ENCODE measurements around the gene TMEM18. TPM values are rescaled to one million over a fixed set of nuclear protein-coding genes. Genes with fewer than 3 reads are reported as not detected.

Gene TMEM18
- total RNA-seq, 1 experiment from 2014 or later, result 30.7 TPM

- H3K56ac ChIP-seq (ENCODE audit: insufficient read length, low read depth, low read length), result no peak overlapping the region
Observed at GRCh38 chr2:719734-720133, 42.5 kb upstream of the TMEM18 start.

More at GRCh38 chr2:719734-720133, 42.5 kb upstream of the TMEM18 start:
- Mint-ChIP-seq H3K4me3 (no peak overlapping the region), H3K9me3 (no peaks in the 10 kb centered on the region; a peak in 2 of 5 replicates), H3K27me3 (ENCODE audit: low read depth) (peaks cover 1% of the 10 kb centered on the region; the same call in 1 of the 2 replicates), H3K4me1 (peaks cover 31 to 35% of the 10 kb centered on the region in 2 experiments), H3K36me3 (ENCODE audit: insufficient read depth in 1 of 3, low read depth in 3 of 3) (no peaks in the 10 kb centered on the region), H3K27ac (no peak overlapping the region)
- Histone ChIP-seq H2BK5ac (ENCODE audit: insufficient read length, low read length) (no peak overlapping the region), H2AFZ (ENCODE audit: low read length) (no peak overlapping the region), H3K23ac (ENCODE audit: insufficient read length, low read depth, low read length) (no peak overlapping the region), H3K4ac (ENCODE audit: low read depth, low read length) (no peak overlapping the region), H3K14ac (ENCODE audit: insufficient read depth, low read length) (no peak overlapping the region), H3K4me1 (ENCODE audit: insufficient read depth, low read length) (peaks cover 3% of the 10 kb centered on the region; the same call in 1 of the 2 replicates), H3K18ac (ENCODE audit: insufficient read length, low read depth, low read length) (no peak overlapping the region), H3K79me2 (ENCODE audit: insufficient read depth, low read length) (no peaks in the 10 kb centered on the region), H3K9me3 (ENCODE audit: control insufficient read depth, low read depth, low read length) (no peaks in the 10 kb centered on the region), H3K79me1 (ENCODE audit: insufficient read depth, low read depth, low read length, poor library complexity, severe bottlenecking) (no peaks in the 10 kb centered on the region), H3T11ph (ENCODE audit: low read length) (no peak overlapping the region), H2BK12ac (ENCODE audit: insufficient read length, low read depth, low read length) (no peak overlapping the region), H3K4me2 (ENCODE audit: insufficient read depth, insufficient read length, low read length) (no peak overlapping the region), H3K9ac (ENCODE audit: extremely low read depth, insufficient read length, low read length) (no peak overlapping the region), H2BK15ac (ENCODE audit: low read depth, low read length) (no peak overlapping the region), H3K27ac (ENCODE audit: insufficient read length, low read depth, low read length) (no peak overlapping the region), H3K23me2 (ENCODE audit: insufficient read length, low read depth, low read length, poor library complexity, severe bottlenecking) (no peaks in the 10 kb centered on the region), H4K91ac (ENCODE audit: insufficient read length, low read depth, low read length) (no peak overlapping the region), H2BK120ac (ENCODE audit: low read depth, low read length, poor library complexity, severe bottlenecking) (no peak overlapping the region), H4K5ac (ENCODE audit: insufficient read length, low read depth, low read length) (no peak overlapping the region), H3K27me3 (ENCODE audit: insufficient read depth, low read length) (no peaks in the 10 kb centered on the region), H2BK20ac (ENCODE audit: low read depth, low read length, poor library complexity, severe bottlenecking) (no peak overlapping the region), H4K8ac (replicated peaks; ENCODE audit: insufficient read length, low read depth, low read length) (no peak overlapping the region), H2AK5ac (ENCODE audit: insufficient read length, low read length) (no peak overlapping the region), H4K20me1 (ENCODE audit: control insufficient read depth, insufficient read depth, insufficient read length) (no peaks in the 10 kb centered on the region)
- no peak for DNase-seq
- TF ChIP-seq CTCF (conservative IDR thresholded peaks at IDR 0.05), result no peak
- no CpG with 5 or more reads among the region's 9 CpGs for WGBS (ENCODE audit: extremely low coverage, insufficient read length, low lambda C conversion rate)
